HG03571 (cell line): ENCODE measurements around the gene DUSP19.
A peak's percentile ranks its signal among the peaks of the same experiment; 100 is the strongest.

Experiments used
- ATAC-seq: cut with Tn5 transposase; IDR thresholded peaks from one replicate; pipeline ENCODE4 v1.9.1; 2021; ENCODE audit not compliant: unreplicated experiment

Gene DUSP19

DNA sequence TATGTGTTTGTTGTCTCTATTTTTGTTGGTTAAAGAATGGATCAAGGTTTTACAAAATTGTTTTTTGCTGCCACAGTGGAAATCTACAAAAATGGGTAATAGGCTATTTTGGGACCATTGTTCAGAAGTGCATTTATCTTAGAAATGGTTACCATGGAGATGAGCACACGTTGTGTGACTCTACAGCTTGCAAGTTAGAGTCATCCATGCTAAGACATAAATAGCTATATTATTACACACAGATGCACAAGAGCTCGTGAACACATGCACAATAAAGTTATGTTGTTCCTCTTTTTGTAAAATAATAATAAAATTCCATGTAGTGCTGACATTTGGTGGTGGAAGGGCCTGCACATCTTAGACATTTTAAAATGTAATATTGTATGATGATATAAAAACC lies 15.5 kb upstream of the DUSP19 start:
- no peak for ATAC-seq

DNA sequence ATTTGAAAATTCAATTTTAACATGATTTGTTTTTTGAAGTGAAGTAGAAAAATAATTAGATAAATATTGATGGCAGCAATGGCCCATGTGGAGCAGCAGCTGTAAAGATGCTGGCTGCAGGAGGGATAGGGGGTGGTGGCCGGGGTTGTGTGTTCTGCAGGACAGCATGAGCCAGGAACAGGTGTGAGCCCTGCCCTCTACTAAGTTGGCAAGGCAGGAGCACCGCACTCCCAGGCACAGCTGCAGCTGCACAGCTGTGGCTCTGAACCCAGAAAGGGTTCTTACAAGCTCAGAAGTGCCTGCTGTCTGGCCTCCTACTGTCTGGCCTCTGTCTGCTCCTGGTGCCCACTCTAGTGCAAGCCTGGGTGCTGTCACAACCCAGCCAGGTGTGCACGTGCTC lies 10.0 kb upstream of the DUSP19 start:
- ATAC-seq, result no peak

DNA sequence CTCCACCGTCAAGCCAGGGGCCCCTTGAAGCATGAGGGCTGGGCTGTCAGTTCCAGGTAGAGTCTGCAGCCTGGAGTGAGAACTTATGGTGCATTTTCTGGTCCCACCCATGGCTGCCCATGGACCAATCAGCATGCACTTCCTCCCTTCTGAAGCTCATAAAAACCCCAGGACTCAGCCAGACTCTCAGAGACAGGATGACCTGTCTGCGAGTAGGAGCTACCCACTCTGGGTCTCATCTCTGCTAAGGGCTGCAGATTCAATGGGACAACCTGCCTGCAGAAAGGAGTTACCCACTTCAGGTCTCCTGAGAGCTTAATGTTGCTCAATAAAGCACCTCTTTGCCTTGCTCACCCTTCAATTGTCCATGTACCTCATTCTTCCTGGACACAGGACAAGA lies 9.4 kb upstream of the DUSP19 start:
- ATAC-seq, result no peak

DNA sequence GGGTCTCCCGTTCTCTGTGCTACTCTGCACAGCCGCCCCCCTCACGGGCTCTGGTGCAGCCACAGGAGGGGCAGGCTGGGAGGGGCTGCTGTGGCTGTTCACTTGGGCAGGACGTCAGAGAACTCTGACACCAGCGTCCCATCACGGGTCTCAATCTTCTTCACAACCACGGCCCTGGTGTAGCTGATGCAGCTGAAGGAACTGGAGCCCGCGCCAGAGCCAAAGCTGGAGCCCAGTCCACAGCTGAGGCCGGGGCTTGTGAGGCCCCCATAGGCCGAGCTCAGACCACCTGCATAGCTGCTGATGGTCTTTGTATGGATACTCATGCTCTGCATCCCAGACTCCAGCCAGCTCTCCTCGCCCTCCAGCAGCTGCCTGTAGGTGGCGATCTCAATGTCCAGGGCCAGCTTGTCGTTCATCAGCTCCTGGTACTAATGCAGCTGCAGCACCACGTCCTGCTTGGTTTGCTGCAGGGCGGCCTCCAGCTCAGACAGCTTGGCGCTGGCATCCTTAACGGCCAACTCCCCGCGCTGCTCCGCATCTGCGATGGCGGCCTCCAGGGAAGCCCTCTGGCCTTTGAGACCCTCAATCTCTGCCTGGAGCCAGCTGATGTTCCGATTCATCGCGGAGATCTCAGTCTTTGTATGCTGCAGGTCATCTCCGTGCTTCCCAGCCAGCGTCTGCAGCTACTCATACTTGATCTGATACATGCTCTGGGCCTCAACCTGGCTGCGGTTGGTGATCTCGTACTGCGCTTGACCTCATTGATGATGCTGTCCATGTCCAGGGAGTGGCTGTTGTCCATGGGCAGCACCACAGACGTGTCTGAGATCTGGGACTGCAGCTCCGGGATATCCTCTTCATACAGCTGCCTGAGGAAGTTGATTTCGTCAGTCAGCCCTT lies 7.4 kb upstream of the DUSP19 start:
- no peak for ATAC-seq

DNA sequence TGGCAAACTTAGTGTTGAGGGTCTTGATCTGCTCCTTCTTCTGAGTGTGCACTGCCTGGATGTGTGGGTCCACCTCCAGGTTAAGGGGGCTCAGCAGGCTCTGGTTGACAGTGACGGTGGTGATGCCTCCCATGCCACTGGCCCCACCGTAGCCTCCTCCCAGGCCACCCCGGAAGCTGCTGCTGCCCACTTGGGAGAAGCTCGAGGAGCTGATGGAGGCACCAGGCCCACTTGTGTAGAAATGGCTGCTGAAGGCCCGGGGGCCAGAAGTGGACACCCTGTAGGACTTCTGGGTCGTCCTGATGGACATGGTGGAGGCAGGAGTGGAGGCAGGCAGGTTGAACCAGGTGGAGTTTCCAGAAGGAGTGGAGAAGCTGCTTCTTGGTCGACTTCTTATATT lies 6.4 kb upstream of the DUSP19 start:
- ATAC-seq, result no peak

DNA sequence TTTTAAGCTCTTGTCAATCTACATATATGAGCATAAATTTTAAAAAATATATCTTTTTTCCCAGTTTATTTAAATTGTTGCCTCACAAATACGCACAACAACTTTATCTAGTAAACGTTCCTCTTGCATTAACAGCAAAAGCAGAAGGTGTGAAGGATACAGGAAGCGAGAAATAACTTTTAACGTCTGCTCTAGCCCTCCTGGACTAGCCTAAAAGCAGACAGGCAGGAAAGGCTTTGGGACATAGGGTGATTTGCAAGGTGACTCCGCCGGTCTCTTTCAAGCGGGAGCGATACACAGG lies 434 bp upstream of the DUSP19 start:
- no peak for ATAC-seq

DNA sequence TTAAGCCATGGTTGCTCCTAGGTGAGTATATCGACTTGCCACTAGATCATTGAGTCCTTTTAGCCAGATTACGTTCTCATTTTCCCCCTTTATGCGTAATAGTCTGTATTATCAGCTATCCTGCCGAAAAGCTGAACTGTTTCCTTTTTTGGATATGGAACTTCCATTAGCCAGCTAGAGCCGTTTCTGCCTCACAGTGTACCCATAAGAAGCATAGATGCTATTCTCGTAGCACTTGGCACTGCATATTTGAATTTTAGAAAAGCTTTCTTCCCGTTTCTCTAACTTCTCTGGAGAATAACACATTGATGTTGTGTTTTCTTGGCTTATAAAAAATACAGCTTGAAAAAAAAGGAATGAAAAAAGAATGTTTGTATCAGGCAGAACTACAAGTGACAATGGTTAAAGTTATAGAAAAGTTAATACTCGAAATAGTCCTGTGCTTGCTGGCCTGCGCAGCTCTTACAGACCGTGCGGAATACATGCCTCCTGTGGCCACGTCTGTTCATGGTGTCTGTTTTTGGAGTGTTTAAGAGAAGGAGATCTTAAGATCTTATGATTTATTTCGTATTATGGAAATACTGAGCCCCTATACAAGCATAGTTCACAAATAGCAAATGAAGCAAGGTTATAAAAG lies 710 bp downstream of the DUSP19 start:
- peak; percentile 16 for ATAC-seq

DNA sequence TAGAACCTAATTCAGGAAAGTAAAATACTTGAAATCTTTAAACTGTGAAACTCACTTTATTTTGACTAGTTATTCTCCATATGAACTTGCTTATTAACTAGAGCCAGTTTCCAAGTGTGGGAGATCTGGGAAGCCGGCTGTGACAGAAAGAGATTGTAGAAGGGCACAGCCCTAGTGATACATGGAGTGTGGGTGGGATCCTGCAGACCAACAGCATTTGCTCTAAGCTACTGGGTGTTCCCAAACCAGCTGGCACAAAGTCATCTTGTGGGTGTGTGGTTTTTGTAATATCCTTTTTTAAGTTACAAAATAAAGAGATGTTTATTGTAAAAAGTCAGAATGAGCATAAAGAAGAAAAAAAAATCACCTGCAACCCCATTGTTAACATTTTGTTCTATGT lies 3.4 kb downstream of the DUSP19 start:
- no peak for ATAC-seq

DNA sequence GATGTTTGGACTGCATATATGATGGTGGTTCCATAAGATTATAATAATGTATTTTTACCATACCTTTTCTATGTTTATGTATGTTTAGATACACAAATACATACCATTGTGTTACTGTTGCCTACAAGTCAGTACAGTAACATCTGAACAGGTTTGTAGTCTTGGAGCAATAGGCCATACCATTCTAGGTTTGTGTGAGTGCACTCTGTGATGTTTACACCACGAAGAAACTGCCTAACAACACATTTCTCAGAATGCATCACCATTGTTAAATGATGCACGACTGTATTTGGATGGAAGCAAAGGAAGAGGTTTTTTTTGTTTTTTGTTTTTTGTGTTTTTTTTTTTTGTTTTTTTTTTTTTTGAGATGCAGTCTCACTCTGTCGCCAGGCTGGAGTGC lies 9.5 kb downstream of the DUSP19 start:
- no peak for ATAC-seq

DNA sequence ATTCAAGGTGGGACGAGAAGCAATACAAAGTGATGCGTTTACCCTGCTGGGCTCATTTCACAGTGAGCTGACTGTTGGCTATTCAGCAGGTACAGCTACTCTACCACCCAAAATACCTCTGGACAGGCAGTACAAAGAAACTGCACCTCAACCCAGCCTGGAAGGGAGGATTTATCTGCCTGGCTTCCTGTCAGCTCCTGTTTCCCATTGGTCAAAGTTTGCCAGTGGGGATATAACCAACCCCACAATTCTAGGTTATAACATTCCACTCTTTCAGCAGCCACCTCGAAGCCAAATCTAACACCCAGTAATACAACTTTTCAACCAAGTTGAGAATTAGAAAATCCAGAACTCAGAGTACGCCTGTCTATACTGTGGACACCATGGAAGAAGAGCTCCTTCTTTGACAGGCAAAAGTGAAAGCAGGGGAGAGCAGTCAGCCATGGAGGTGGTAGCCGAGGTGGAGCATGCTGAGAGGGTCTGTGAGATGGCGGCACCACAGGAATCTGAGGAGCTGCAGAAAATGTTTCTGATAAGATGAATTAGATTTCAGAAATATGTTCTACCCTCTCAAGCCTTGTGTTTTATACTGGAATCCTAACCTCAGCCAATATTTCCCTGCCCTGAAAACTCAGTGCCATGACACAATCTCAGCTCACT lies 10.8 kb downstream of the DUSP19 start:
- peak; percentile 36 for ATAC-seq

DNA sequence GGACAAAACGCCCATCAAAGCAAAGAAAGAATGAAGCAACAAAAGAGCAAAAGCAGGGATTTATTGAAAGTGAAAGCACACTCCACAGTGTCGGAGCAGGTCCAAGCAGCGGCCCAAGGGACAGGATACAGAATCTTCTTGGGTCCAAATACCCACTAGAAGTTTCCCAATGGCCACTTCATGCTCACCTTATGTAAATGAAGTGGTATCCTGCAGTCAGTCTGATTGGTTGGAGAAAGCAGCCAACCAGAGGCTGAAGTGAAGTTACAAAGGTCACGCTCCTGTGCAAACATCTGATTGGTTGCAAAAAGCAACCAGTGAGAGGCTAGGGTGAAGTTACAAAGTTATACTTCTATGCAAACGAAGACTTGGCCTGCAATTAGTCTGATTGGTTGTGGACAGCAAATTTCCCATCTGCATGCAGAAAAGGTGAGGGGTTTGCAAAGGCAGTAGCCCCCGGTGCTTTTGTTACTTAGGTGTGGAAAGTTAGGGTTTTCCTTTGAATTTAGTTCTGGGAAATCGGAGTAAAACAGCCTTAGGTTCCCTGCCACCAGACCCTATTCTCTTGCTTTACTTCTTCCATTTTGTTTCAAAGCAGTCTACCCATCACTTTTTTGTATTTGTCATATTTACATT lies 12.9 kb downstream of the DUSP19 start:
- ATAC-seq, result no peak

DNA sequence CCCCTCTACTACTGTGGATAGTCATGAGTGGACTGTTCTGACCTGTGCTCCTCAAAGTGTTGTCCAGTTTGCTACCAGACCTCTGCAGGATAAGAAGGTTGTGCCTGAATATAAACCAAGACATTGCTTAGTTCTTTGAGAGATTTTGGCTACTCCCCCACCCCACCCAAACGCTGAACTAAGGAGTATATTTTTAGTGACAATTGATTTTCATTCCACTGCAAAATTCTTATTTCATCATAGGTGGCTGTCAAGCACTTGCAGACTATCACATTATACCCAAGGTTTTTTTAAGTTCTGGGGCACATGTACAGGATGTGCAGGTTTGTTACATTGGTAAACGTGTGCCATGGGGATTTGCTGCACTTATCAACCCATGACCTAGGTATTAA lies 13.4 kb downstream of the DUSP19 start:
- ATAC-seq, result no peak

DNA sequence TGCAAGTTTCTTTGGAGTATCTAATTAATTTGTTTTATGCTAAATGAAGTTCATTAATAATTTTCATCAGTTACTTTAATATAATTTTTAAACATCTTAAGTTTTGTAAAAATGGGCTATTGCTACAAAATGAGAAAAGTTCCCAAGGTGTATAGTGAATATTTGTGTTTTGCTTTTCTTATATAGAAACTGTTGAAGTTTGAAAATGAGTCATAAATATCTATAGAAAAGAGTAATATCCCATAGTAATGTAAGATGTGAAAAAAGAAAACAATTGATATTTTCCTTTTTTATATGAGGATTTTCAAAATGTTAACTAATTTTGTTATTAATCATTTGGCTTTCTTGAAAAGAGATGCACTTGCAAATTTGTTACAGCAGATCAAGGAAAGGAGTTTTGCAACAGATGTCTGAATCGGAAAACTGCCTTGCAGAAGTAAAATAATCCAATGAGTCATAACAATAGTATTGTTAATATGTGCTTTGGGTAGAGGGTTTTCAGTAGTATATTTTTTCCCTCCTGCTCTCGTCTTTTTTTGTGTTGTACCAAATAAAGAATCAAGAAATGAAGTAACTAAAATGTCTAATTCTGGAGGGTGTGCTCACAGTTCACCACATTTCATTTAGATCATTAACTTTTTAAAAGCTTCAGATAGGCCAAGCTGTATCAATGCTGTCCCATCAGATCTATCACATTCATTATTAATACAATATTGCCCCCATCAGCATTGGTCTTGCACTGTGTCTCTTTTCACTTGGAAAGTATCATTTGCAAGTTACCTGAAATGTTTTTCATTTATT lies 15.5 kb downstream of the DUSP19 start:
- ATAC-seq, result peak; percentile 83

DNA sequence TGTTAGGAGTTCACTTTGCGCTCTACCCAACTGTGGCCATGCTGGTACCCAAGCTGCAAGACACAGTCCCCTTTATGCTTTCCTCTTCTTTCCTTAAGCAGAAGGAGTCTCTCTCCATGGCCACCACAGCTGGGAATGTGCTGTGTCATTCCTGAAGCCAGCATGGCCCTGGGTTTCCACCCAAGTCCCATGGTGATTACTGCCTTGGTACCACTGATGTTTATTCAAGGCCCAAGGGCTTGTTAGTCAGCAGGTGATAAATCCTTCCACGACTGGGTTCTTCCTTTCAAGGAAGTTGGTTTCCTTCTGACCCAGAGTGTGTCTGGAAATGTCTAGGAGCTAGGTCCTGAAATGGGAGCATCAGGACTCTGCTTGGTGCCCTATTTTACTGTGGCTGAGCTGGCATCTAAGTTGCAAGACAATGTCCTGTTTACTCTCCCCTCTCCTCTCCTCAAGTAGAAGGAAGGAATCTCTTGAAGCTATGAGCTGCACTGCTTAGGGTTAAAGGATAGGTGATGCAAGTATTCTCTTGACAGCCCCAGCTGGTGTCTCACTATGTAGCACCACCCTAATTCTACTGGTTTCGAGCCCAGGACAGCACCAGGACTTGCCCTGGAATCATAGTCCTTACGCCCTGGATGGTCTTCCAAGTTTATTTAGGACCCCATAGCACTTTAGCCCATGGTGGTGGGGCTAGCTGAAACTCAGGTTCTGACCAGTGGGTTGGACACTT lies 27.0 kb downstream of the DUSP19 start:
- no peak for ATAC-seq

DNA sequence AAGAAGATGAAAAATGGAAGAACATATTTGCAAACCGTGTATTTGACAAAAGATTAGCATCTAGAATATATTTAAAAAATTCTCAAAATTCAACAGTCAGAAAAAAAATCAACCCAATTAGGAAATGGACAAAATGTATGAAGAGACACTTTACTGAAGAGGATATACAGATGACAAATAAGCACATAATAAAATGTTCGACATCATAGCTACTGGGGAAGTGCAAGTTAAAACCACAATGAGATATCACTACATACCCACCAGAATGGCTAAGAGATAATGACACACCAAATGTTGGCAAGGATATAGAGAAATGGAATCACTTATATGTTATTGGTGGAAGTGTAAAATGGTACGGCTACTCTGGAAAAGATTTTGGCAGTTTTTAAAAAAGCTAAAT lies 34.0 kb downstream of the DUSP19 start:
- ATAC-seq, result no peak

DNA sequence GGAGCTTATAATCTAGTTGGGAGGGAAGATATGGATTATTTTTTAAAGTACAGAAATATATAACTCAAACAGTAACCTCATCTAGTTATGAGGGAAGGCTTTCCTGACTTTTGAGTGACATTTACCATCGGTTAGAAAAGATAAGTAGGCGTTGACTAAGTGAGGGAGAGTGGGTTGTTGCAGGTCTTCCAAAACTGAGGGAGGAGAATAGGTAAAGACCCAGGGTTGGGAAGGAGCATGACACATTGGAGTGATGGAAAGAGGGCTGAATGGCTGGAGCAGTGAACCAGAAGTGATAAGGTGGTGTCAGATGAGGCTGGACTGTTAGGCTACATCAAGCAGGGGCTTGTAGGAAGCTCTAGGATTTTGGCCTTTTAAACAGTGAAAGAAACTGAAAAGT lies 35.1 kb downstream of the DUSP19 start:
- ATAC-seq, result no peak

DNA sequence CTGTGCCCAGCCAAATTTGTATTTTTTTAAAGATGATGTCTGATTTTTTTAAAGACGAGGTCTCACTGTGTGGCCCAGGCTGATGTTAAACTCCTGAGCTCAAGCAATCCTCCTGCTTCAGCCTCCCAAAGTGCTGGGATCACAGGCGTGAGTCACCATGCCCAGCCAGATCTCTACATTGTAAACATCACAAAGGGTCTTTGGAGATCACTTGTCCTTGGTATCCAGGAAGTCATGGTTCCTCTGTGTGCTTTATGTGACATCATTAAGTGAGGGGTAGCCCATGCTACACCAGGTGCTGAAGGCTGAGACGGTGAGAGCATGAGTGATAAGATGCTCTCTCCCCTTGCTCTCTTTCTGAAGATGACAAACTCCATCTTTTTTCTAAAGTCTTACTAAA lies 38.7 kb downstream of the DUSP19 start:
- no peak for ATAC-seq

DNA sequence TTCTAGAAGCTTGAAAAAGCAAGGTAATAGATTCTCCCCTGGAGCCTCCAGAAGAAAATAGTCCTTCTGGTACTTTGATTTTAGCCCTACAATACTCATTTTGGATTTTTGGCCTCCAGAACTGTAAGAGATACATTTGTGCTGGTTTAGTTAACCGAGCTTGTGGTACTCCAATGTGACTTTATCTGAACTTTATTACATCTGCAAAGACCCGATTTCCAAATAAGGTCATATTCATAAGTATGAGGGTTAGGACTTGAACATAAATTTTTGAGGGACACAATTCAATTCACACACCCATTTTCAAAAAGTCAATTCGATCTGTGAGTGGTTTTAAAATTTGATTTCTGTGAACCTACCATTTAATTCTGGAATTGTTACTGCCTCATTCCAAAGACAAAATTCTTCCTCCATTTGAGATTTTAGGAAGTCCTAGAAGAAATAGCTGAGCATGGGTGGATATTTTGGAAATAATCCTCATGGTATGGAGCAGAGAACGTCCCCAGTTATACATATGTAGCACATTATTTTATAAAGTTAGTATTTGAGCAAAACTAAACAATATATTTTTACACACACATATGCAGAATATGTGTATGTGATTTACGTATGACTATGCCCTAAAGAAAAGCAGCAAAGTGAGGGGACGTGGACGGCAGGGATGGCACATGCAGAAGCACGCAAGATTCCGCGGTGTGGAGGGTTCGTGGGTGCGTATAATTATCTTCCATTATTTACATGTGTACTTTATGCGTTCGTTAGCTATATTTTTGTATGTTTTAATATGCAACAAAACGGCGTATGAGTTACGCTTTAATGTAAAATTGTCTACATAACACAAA lies 44.8 kb downstream of the DUSP19 start:
- ATAC-seq, result no peak

DNA sequence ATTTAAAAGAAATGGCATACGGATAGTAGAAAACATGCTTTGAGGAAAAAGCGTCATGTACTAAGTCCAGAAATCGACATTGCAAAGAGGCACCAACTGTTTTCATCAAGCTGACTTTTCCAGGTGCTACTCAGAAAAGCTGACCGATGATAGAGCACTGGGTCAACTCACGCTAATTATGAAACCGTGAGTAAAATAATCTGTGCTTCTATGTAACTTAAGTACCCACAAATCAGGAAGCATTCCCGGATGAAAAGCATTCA lies 45.3 kb downstream of the DUSP19 start:
- peak; percentile 25 for ATAC-seq
